GM19397 (cell line): ENCODE results near the gene STON2.
"Not testable (repeated sequence)": the region's sequence is repeated elsewhere in the genome, so short reads cannot be mapped to it uniquely, and the experiment has no call there.

Source experiments
- ATAC-seq: cut with Tn5 transposase; IDR thresholded peaks from one replicate; pipeline ENCODE4 v1.9.1; 2021; ENCODE audit warnings: mild to moderate bottlenecking, moderate library complexity; ENCODE audit not compliant: unreplicated experiment

STON2 gene

GRCh38 chr14:81400202-81400678 lies at the start of gene STON2:
Gene STON2 (minus strand): TSS chr14:81400324. CDS start chr14:81398382, 1,942 bp downstream.
- no peak for ATAC-seq

DNA sequence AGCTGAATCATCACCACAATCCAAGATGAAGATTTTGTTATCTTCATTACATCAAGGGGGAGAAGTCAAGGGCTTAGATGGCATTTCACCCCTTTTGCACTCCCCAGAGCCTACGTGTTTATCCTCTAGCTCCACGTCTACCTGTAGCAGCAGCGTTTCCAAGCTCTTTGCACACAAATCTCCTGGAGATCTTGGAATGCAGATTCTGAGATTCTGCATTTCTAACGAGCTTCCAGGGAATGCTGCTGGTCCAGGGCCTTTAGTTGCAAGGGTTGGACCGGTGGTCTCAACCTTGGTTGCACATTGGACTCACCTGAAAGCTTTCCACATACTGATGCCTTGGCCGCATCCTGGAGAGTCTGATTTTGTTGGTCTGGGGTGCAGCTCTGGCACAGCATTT lies 49.5 kb upstream of the STON2 start:
- ATAC-seq = no peak

DNA sequence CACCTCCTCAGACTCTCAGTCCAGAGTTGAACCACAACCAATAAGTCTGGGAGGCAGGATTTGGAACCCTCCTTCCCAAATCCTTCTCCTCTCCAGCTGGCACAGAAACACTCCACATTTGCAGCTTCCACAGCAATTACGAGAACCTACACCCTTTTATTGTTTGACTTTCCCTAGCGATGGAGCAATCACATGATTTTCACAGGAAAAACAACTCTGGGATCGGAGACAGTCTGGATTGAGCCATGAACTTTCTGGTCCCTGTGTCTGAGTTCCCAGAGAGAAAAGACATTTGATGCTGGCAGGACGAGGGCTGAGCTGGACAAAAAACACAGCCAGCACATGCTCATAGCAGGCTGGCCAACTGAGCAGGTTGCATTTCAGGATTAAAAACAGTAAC lies 49.0 kb upstream of the STON2 start:
- no peak for ATAC-seq

DNA sequence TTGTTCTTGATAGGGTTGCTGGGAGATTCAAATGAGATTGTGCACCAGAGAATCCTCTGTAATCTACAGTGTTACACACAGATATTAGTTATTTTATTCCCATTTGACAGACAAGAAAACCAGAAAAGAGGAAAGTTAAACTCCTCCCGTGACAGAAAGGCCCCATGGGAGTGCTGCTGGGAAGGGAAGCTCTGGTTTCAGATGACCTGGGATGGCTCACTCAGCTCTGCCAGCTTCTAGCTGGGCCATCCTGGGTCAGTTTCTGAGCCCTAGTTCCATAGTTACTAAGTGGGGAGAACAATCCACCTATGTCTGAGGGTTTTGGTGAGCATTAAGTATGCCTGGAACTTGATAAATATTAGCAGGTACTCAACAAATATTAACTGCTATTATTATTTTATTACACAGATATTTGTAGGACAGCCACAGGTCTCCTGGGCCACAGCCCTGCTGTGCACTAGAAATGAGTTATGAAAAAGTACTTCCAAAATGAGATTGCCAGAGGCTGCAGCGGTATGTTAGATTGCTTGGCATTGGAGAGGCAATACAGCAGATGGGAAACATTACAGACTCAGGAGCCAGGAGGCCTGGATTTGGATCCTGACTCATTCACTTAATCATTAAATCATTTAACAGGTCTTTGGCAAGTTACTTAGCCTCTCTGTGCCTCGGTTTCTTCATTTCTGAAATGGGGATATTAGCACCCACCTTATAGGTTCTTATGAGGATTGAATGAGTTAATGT lies 47.1 kb upstream of the STON2 start:
- ATAC-seq = no peak

- no peak for ATAC-seq
These were observed 46.3 kb upstream of the STON2 start for GRCh38 chr14:81446279-81447007.

DNA sequence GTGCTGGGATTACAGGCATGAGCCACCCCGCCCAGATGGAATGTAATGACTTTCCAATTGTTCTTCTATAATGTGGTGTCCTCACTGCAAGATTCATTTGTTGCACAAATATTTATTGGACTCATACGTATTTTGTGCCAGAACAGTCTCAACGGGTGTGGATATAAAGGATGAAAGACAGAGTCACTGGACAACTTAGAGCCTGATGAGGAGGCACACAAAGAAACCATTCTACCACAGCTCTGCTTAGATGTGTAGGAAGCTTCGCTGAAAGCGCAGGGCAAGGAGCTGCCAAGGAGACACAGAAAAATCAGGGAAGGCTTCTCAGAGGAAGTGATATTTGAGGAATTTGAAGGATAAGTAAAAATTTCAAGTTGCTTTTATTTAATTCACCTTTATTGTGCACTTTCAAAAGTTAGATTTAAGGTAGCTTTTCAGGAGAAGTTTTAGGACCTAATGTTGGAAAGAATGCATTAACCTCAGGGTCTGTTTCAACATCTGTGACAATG lies 41.6 kb upstream of the STON2 start:
- no peak for ATAC-seq

- no peak for ATAC-seq
These were observed 39.9 kb upstream of the STON2 start for GRCh38 chr14:81440041-81440440.

DNA sequence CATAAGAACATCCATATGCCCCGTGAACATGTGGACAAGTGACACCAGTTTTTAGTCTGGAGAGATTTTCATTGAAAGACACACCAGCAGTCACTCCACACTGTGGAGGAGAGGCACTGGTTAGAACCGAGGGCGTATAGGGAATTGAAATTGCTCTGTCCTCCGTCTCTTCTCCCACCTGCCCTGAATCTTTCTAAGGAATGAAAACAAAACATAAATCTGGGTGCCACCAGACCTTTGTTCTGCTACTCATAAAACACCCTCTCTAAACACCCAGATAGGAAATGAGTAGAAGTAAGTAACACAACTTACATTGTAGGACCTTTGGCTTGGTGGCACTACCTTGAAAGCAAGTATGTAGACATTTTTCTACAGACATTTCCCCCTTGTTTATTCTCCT lies 37.1 kb upstream of the STON2 start:
- ATAC-seq = no peak

- ATAC-seq = peak; percentile 75
These were observed 36.4 kb upstream of the STON2 start for GRCh38 chr14:81436296-81437138.

GRCh38 chr14:81435391-81436295 lies 35.5 kb upstream of the STON2 start:
- ATAC-seq = peak; percentile 31

DNA sequence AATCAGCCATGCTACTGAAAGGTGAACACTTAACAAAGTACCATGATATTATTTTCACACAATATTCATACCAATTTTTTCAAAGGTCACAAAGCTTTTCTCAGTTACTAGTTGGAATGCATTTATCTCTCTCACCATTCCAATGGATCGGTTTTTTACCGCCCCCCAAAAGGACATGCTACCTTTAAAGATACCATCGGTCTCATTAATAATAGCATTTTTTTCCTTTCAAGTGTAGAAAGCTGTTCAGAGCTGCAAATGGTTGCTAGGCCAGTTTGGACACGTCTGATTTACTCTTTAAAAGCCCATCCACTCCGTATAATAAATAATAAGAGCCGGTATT lies 34.9 kb upstream of the STON2 start:
- no peak for ATAC-seq

GRCh38 chr14:81434230-81434629 lies 34.1 kb upstream of the STON2 start:
- ATAC-seq = no peak

- no peak for ATAC-seq
These were observed 33.3 kb upstream of the STON2 start for GRCh38 chr14:81433378-81433777.

DNA sequence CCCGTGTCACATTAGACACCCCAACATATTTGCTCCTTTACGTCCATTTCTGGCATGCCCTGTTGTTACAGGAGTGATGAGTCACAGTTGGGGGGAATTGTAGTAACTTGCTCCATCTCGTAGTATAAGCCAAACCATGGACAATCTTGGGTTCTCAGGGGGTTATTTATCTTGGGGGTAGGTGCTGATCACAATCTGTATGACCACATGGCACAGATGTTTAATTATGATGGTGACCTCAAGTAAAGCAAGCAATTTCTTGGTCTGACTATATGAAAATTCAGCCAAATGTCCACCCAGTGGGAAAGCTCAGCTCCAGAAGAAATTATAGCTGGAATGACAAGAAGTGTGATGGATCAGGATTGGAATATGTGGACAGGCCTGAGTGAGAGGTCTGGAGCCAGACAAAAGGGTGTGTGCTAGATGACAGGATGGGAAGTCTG lies 32.1 kb upstream of the STON2 start:
- ATAC-seq = no peak

GRCh38 chr14:81430235-81430634 lies 30.1 kb upstream of the STON2 start:
- no peak for ATAC-seq

DNA sequence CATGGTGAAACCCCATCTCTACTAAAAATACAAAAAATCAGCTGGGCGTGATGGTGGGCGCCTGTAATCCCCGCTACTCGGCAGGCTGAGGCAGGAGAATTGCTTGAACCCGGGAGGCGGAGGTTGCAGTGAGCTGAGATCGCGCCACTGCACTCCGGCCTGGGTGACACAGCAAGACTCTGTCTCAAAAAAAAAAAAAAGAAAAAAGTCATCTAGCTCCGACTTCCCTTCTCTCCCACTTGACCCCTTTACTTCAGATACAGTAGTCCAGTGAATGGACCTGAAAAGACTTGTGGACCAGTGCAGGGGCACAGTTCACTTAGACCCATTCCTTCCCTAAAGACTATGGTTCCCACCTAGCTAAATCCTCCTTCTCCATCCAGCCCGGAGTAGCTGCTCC lies 29.6 kb upstream of the STON2 start:
- not testable (repeated sequence) for ATAC-seq

DNA sequence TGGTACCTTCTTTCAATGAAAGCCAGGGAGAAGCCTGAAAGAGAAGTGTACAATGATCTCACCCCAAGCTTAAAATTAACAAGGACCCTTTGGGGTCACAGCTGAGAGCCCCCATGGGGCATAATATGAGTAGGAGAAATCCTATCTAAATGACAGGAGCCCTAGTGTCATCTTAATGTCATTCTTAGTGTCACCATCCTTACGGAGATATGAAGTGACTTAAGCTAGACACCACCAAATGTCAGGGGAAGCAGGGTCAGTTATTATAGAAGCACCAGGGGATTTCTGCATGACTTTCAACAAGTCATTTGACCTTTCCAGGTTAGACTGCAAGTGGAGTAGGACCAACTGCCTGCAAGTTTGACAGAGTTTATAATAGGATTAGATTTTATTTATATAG lies 28.9 kb upstream of the STON2 start:
- no peak for ATAC-seq

DNA sequence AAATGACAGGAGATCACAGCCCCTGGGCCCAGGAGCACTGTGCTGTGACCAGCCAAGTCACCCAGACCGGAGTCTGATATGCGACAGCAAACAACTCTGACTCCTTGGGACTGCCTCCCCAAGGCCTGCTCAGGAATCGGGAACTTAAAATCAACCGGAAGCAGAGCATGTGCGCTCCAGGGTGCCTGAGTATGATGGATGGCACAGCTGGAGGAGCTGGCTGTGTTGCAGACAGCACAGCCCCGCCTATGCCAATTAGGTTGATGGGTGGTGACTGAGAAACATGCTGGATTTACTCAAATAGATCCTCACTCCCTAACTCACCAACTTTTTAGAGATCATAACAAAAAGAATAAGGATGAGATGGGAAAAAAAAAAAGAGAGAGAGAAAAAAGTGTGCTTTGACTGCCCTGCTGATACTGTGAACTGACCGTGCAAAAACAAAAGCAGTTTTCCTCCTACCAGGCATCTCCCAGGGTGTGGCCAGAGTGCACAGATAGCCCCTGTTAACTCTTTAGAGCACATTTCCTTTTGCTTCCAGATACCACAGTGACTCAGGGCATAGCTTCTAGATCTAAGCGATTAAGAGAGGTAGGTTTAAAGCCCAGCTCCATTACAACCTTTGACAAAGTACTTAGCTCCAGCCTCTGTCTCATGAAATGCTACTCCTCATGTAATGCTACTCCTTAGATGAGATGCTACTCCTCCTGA lies 27.4 kb upstream of the STON2 start:
- no peak for ATAC-seq

GRCh38 chr14:81423504-81423903 lies 23.4 kb upstream of the STON2 start:
- no peak for ATAC-seq
